Astrocyte (in vitro differentiated cells and primary cell): ENCODE data around the gene NCKAP5L. TPM values are rescaled to one million over a fixed set of nuclear protein-coding genes. Genes with fewer than 3 reads are reported as not detected.

Experiments
- DNase-seq: peaks from one replicate; pipeline ENCODE4 v3.0.0-alpha.2; 2010; ENCODE audit warnings: low read depth
- FAIRE-seq: peaks from 2 replicates; lab custom pipeline; 2011; peaks lifted over from hg19 to GRCh38; lab: Jason Lieb, UNC
- H2AFZ ChIP-seq: 2 replicates; pipeline ENCODE4 v1.6.0; 2012; ENCODE audit warnings: low read depth, low read length, inconsistent platforms
- H3K27ac ChIP-seq: 2 replicates; pipeline ENCODE4 v1.5.1; 2011; ENCODE audit warnings: low read depth, low read length, inconsistent platforms
- H3K27me3 ChIP-seq: 2 replicates; pipeline ENCODE4 v1.6.0; 2011; ENCODE audit warnings: low read length, inconsistent platforms; ENCODE audit not compliant: insufficient read depth
- H3K36me3 ChIP-seq: 2 replicates; pipeline ENCODE4 v1.5.1; 2011; ENCODE audit warnings: low read length, inconsistent platforms; ENCODE audit not compliant: insufficient read depth
- H3K4me1 ChIP-seq: 2 replicates; pipeline ENCODE4 v1.5.1; 2011; ENCODE audit warnings: low read length, inconsistent platforms; ENCODE audit not compliant: insufficient read depth
- H3K4me2 ChIP-seq: 2 replicates; pipeline ENCODE4 v1.6.0; 2012; ENCODE audit warnings: low read length, inconsistent platforms
- H3K4me3 ChIP-seq: 2 replicates; pipeline ENCODE4 v1.5.1; 2011; ENCODE audit warnings: low read depth, mild to moderate bottlenecking, low read length, inconsistent platforms; ENCODE audit not compliant: insufficient read depth
- H3K79me2 ChIP-seq: 2 replicates; pipeline ENCODE4 v1.6.0; 2012; ENCODE audit warnings: mild to moderate bottlenecking, low read length, inconsistent platforms; ENCODE audit not compliant: insufficient read depth
- H3K9ac ChIP-seq: 2 replicates; pipeline ENCODE4 v1.6.0; 2012; ENCODE audit warnings: mild to moderate bottlenecking, low read length, inconsistent platforms
- H3K9me3 ChIP-seq: 2 replicates; pipeline ENCODE4 v1.5.1; 2012; ENCODE audit warnings: low read depth, mild to moderate bottlenecking, low read length, inconsistent platforms; ENCODE audit not compliant: insufficient read depth
- H4K20me1 ChIP-seq: 2 replicates; pipeline ENCODE4 v1.6.0; 2012; ENCODE audit warnings: low read length, inconsistent platforms; ENCODE audit not compliant: insufficient read depth
- H3K27ac Mint-ChIP-seq: one replicate; pipeline ENCODE4 v1.8.0; 2021; ENCODE audit warnings: mild to moderate bottlenecking, mixed read lengths; ENCODE audit not compliant: unreplicated experiment
- H3K27me3 Mint-ChIP-seq: one replicate; pipeline ENCODE4 v1.8.0; 2021; ENCODE audit warnings: low read depth, mixed read lengths; ENCODE audit not compliant: unreplicated experiment
- H3K36me3 Mint-ChIP-seq: one replicate; pipeline ENCODE4 v1.8.0; 2021; ENCODE audit warnings: low read depth, mixed read lengths; ENCODE audit not compliant: unreplicated experiment
- H3K4me1 Mint-ChIP-seq: one replicate; pipeline ENCODE4 v1.8.0; 2021; ENCODE audit warnings: low read depth, mixed read lengths; ENCODE audit not compliant: unreplicated experiment
- H3K4me3 Mint-ChIP-seq: one replicate; pipeline ENCODE4 v1.8.0; 2021; ENCODE audit warnings: mild to moderate bottlenecking, moderate library complexity, mixed read lengths; ENCODE audit not compliant: unreplicated experiment
- H3K9me3 Mint-ChIP-seq: one replicate; pipeline ENCODE4 v1.8.0; 2021; ENCODE audit warnings: mild to moderate bottlenecking, mixed read lengths; ENCODE audit not compliant: unreplicated experiment
- CTCF ChIP-seq: IDR thresholded peaks from 2 replicates; pipeline ENCODE4 v1.5.1; 2011; ENCODE audit warnings: low read depth, mild to moderate bottlenecking, inconsistent platforms, low read length, moderate library complexity; ENCODE audit not compliant: insufficient read depth
- EZH2 ChIP-seq: IDR thresholded peaks from 2 replicates; pipeline ENCODE4 v1.6.1; 2012; ENCODE audit warnings: mild to moderate bottlenecking, low read length, inconsistent platforms; ENCODE audit not compliant: insufficient read depth
- total RNA-seq: library from RNA; stranded (reverse); gene quantifications from 2 replicates; pipeline ENCODE4 v1.2.1, GENCODE V29; 2021

Gene NCKAP5L
- total RNA-seq, 1 donor from 2014 or later: 59.5 TPM

GRCh38 chr12:49868952-49869815, 41.0 kb upstream of the NCKAP5L start:
- peaks cover 16% of the 10 kb centered on the region for H3K4me1 Mint-ChIP-seq
- H3K9ac ChIP-seq: no peak overlapping the region
- H3K27me3 ChIP-seq: peaks cover 5% of the 10 kb centered on the region
- H3K27me3 Mint-ChIP-seq: peaks cover 57% of the 10 kb centered on the region
- H3K36me3 Mint-ChIP-seq: no peaks in the 10 kb centered on the region
- no peak overlapping the region for H3K4me3 ChIP-seq
- peaks cover 16% of the 10 kb centered on the region for H3K4me1 ChIP-seq
- no peak overlapping the region for H3K27ac Mint-ChIP-seq
- no peaks in the 10 kb centered on the region for H3K79me2 ChIP-seq
- no peaks in the 10 kb centered on the region for H3K9me3 ChIP-seq
- FAIRE-seq (no peak), DNase-seq (peak; percentile 97)
- TF ChIP-seq EZH2 (no peak), CTCF (no peak)
- H3K27ac ChIP-seq: peak overlapping the region; percentile 36
- H3K9me3 Mint-ChIP-seq: peaks cover 2% of the 10 kb centered on the region
- H4K20me1 ChIP-seq: no peaks in the 10 kb centered on the region
- H2AFZ ChIP-seq: no peak overlapping the region
- H3K4me2 ChIP-seq: peak overlapping the region; percentile 40
- no peak overlapping the region for H3K4me3 Mint-ChIP-seq
- no peaks in the 10 kb centered on the region for H3K36me3 ChIP-seq

- H3K27ac Mint-ChIP-seq: no peak overlapping the region
- no peak overlapping the region for H3K4me3 Mint-ChIP-seq
- H3K4me1 Mint-ChIP-seq: peaks cover 16% of the 10 kb centered on the region
- no peaks in the 10 kb centered on the region for H3K79me2 ChIP-seq
- TF ChIP-seq EZH2: no peak
- no peak for TF ChIP-seq CTCF
- H3K27ac ChIP-seq: no peak overlapping the region
- H2AFZ ChIP-seq: no peak overlapping the region
- peak overlapping the region; percentile 40 for H3K4me2 ChIP-seq
- no peaks in the 10 kb centered on the region for H3K9me3 ChIP-seq
- H3K36me3 Mint-ChIP-seq: no peaks in the 10 kb centered on the region
- peaks cover 16% of the 10 kb centered on the region for H3K4me1 ChIP-seq
- H3K36me3 ChIP-seq: no peaks in the 10 kb centered on the region
- H3K27me3 Mint-ChIP-seq: peaks cover 57% of the 10 kb centered on the region
- H3K4me3 ChIP-seq: no peak overlapping the region
- no peaks in the 10 kb centered on the region for H4K20me1 ChIP-seq
- DNase-seq (no peak), FAIRE-seq (no peak)
- H3K9me3 Mint-ChIP-seq: peaks cover 2% of the 10 kb centered on the region
- peaks cover 8% of the 10 kb centered on the region for H3K27me3 ChIP-seq
- H3K9ac ChIP-seq: no peak overlapping the region
Measured at GRCh38 chr12:49868449-49868848, 40.2 kb upstream of the NCKAP5L start.
